GM23338 (cell line): ENCODE results near the gene TRAPPC12. TPM values are rescaled to one million over a fixed set of nuclear protein-coding genes. Genes with fewer than 3 reads are reported as not detected.

Source experiments
- ATAC-seq: fragments of 200-7000 bp; cut with Tn5 transposase; 3 replicates; pipeline ENCODE4 v1.9.1; 2020
- DNase-seq: peaks from one replicate; pipeline ENCODE4 v3.0.0-alpha.2; 2015; ENCODE audit warnings: low spot score
- H2AFZ ChIP-seq: fragments of 200-600 bp; sonication (generic); 2 replicates; pipeline ENCODE4 v1.8.0; 2016; ENCODE audit warnings: antibody characterized with exemption, mild to moderate bottlenecking, moderate library complexity
- H3F3A ChIP-seq: fragments of 200-600 bp; sonication (generic); replicated peaks from 2 replicates; pipeline ENCODE4 v1.8.0; 2017; ENCODE audit warnings: antibody characterized with exemption, mixed run types, low read depth
- H3K27ac ChIP-seq: fragments of 200-600 bp; sonication (generic); 2 replicates; pipeline ENCODE4 v1.6.1; 2016; ENCODE audit warnings: low read depth
- H3K27me3 ChIP-seq: fragments of 200-600 bp; sonication (generic); 2 replicates; pipeline ENCODE4 v1.8.0; 2016; ENCODE audit warnings: mild to moderate bottlenecking, mixed run types, moderate library complexity; ENCODE audit not compliant: insufficient read depth
- H3K36me3 ChIP-seq: fragments of 200-600 bp; sonication (generic); 2 replicates; pipeline ENCODE4 v1.8.0; 2016; ENCODE audit warnings: mild to moderate bottlenecking; ENCODE audit not compliant: insufficient read depth
- H3K4me1 ChIP-seq: fragments of 200-600 bp; sonication (generic); 2 replicates; pipeline ENCODE4 v1.8.0; 2016; ENCODE audit warnings: mild to moderate bottlenecking, moderate library complexity; ENCODE audit not compliant: insufficient read depth
- H3K4me2 ChIP-seq: fragments of 200-600 bp; sonication (generic); 2 replicates; pipeline ENCODE4 v1.7.1; 2017; ENCODE audit warnings: mixed run types
- H3K4me3 ChIP-seq: fragments of 200-600 bp; sonication (generic); 2 replicates; pipeline ENCODE4 v1.6.1; 2016; ENCODE audit warnings: mixed run types
- H3K79me2 ChIP-seq: fragments of 200-600 bp; sonication (generic); replicated peaks from 2 replicates; pipeline ENCODE4 v1.8.0; 2017; ENCODE audit warnings: mild to moderate bottlenecking; ENCODE audit not compliant: insufficient read depth
- H3K9me2 ChIP-seq: fragments of 200-600 bp; sonication (generic); 2 replicates; pipeline ENCODE4 v1.8.0; 2017; ENCODE audit not compliant: insufficient read depth
- H4K20me1 ChIP-seq: fragments of 200-600 bp; sonication (generic); replicated peaks from 2 replicates; pipeline ENCODE4 v1.8.0; 2017; ENCODE audit warnings: mild to moderate bottlenecking; ENCODE audit not compliant: insufficient read depth
- H3K27ac Mint-ChIP-seq: 2 replicates; pipeline ENCODE4 v1.8.0; 2020; ENCODE audit warnings: inconsistent platforms, mild to moderate bottlenecking, moderate library complexity, mixed read lengths
- H3K27me3 Mint-ChIP-seq: 3 replicates; pipeline ENCODE4 v1.8.0; 2022; ENCODE audit warnings: low read depth, mild to moderate bottlenecking, moderate library complexity, mixed read lengths, inconsistent platforms; ENCODE audit not compliant: insufficient read depth, poor library complexity
- H3K36me3 Mint-ChIP-seq: 3 replicates; pipeline ENCODE4 v1.8.0; 2021; ENCODE audit warnings: low read depth, mild to moderate bottlenecking, inconsistent platforms, moderate library complexity, mixed read lengths
- H3K4me1 Mint-ChIP-seq: 3 replicates; pipeline ENCODE4 v1.8.0; 2020; ENCODE audit warnings: mild to moderate bottlenecking, inconsistent platforms, mixed read lengths
- H3K4me3 Mint-ChIP-seq: 3 replicates; pipeline ENCODE4 v1.8.0; 2021; ENCODE audit warnings: moderate library complexity, mild to moderate bottlenecking, inconsistent platforms, mixed read lengths
- H3K9me3 Mint-ChIP-seq: 3 replicates; pipeline ENCODE4 v1.8.0; 2020; ENCODE audit warnings: moderate library complexity, mild to moderate bottlenecking, inconsistent platforms, mixed read lengths
- CREB1 ChIP-seq: fragments of 250-450 bp; sonication (Bioruptor Pico); IDR thresholded peaks from 2 replicates; pipeline ENCODE4 v1.5.0; 2020; ENCODE audit warnings: low read depth, mild to moderate bottlenecking, moderate library complexity
- EZH2 ChIP-seq: fragments of 200-600 bp; sonication (generic); IDR thresholded peaks from one replicate; pipeline ENCODE4 v1.8.0; 2017; ENCODE audit warnings: antibody characterized with exemption, mild to moderate bottlenecking, low read depth; ENCODE audit not compliant: unreplicated experiment
- NANOG ChIP-seq: IDR thresholded peaks from 2 replicates; pipeline ENCODE4 v1.6.1; 2016; ENCODE audit warnings: antibody characterized with exemption, borderline replicate concordance
- STAT1 ChIP-seq: IDR thresholded peaks from one replicate; pipeline ENCODE4 v1.6.1; 2016; ENCODE audit warnings: antibody characterized with exemption; ENCODE audit not compliant: unreplicated experiment
- ZNF114 ChIP-seq: fragments of 250-450 bp; sonication (Bioruptor Pico); IDR thresholded peaks from 2 replicates; pipeline ENCODE4 v1.5.0; 2020; ENCODE audit warnings: mild to moderate bottlenecking, moderate library complexity
- ZNF331 ChIP-seq: fragments of 250-450 bp; sonication (Bioruptor Pico); IDR thresholded peaks from 2 replicates; pipeline ENCODE4 v1.5.0; 2020; ENCODE audit warnings: low read depth, mild to moderate bottlenecking, moderate library complexity
- polyA plus RNA-seq: library from polyadenylated mRNA; unstranded; fragments of >200 nt; fragmentation: Nextera tagmentation; extraction: Ambion mirVana; gene quantifications from 2 replicates; pipeline ENCODE4 v1.2.1, GENCODE V29; 2016
- total RNA-seq: library from RNA; depleted of rRNA; stranded (reverse); fragments of >200 nt; shearing (Covaris generic); gene quantifications from 2 replicates; pipeline ENCODE4 v1.2.3, GENCODE V29; 2014
- TF ChIP-seq, protein P1 (sequence below): IDR thresholded peaks from one replicate; pipeline ENCODE4 v1.6.1; 2018; ENCODE audit warnings: antibody characterized with exemption; ENCODE audit not compliant: unreplicated experiment
- TF ChIP-seq, protein P2 (sequence below): IDR thresholded peaks from 2 replicates; pipeline ENCODE4 v1.6.1; 2016; ENCODE audit warnings: antibody characterized with exemption
- TF ChIP-seq, protein P3 (sequence below), 2 experiments: fragments of 200-600 bp in 1 of 2; sonication (generic) in 1 of 2; conservative IDR thresholded peaks; 2 replicates each; pipeline versions ENCODE4 v1.5.1 to v1.6.1; 2016 to 2017; ENCODE audit warnings: antibody characterized with exemption in 2 of 2, low read depth in 2 of 2, mild to moderate bottlenecking in 2 of 2, moderate library complexity in 1 of 2
- TF ChIP-seq, protein P4 (sequence below): fragments of 250-450 bp; sonication (Bioruptor Pico); IDR thresholded peaks from 2 replicates; pipeline ENCODE4 v1.5.0; 2020; ENCODE audit warnings: mild to moderate bottlenecking, moderate library complexity

Gene TRAPPC12
- total and polyA plus RNA-seq, 2 experiments from 2014 or later, result 48.9 to 57.7 TPM

DNA sequence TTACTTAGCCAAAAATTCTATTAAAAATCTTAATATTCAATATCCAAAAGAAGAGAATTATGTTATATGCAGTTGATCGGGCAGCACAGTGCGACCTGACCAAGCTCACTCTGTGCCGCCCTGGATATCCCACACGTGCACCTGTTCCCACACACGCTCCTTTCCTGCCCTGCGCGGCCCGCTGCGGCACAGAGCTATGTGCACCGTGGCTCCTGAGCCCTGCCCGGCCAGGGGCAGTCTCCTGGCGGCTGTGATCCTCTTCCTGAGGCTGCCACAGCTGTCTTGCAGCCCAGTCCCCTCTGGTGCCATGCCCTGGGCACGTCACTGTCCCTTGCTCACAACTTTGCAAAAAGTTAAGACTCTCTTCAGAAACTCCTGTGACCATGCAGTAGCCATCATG lies 29.3 kb downstream of the TRAPPC12 start (continued):
- TF ChIP-seq STAT1, result no peak
- TF ChIP-seq NANOG, result no peak
- no peak for TF ChIP-seq ZNF331 (CRISPR knock-in tag)
- TF ChIP-seq, protein P1, sequence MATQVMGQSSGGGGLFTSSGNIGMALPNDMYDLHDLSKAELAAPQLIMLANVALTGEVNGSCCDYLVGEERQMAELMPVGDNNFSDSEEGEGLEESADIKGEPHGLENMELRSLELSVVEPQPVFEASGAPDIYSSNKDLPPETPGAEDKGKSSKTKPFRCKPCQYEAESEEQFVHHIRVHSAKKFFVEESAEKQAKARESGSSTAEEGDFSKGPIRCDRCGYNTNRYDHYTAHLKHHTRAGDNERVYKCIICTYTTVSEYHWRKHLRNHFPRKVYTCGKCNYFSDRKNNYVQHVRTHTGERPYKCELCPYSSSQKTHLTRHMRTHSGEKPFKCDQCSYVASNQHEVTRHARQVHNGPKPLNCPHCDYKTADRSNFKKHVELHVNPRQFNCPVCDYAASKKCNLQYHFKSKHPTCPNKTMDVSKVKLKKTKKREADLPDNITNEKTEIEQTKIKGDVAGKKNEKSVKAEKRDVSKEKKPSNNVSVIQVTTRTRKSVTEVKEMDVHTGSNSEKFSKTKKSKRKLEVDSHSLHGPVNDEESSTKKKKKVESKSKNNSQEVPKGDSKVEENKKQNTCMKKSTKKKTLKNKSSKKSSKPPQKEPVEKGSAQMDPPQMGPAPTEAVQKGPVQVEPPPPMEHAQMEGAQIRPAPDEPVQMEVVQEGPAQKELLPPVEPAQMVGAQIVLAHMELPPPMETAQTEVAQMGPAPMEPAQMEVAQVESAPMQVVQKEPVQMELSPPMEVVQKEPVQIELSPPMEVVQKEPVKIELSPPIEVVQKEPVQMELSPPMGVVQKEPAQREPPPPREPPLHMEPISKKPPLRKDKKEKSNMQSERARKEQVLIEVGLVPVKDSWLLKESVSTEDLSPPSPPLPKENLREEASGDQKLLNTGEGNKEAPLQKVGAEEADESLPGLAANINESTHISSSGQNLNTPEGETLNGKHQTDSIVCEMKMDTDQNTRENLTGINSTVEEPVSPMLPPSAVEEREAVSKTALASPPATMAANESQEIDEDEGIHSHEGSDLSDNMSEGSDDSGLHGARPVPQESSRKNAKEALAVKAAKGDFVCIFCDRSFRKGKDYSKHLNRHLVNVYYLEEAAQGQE, result no peak
- TF ChIP-seq, protein P2, sequence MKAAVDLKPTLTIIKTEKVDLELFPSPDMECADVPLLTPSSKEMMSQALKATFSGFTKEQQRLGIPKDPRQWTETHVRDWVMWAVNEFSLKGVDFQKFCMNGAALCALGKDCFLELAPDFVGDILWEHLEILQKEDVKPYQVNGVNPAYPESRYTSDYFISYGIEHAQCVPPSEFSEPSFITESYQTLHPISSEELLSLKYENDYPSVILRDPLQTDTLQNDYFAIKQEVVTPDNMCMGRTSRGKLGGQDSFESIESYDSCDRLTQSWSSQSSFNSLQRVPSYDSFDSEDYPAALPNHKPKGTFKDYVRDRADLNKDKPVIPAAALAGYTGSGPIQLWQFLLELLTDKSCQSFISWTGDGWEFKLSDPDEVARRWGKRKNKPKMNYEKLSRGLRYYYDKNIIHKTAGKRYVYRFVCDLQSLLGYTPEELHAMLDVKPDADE, result no peak
- TF ChIP-seq, protein P3, sequence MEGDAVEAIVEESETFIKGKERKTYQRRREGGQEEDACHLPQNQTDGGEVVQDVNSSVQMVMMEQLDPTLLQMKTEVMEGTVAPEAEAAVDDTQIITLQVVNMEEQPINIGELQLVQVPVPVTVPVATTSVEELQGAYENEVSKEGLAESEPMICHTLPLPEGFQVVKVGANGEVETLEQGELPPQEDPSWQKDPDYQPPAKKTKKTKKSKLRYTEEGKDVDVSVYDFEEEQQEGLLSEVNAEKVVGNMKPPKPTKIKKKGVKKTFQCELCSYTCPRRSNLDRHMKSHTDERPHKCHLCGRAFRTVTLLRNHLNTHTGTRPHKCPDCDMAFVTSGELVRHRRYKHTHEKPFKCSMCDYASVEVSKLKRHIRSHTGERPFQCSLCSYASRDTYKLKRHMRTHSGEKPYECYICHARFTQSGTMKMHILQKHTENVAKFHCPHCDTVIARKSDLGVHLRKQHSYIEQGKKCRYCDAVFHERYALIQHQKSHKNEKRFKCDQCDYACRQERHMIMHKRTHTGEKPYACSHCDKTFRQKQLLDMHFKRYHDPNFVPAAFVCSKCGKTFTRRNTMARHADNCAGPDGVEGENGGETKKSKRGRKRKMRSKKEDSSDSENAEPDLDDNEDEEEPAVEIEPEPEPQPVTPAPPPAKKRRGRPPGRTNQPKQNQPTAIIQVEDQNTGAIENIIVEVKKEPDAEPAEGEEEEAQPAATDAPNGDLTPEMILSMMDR (conservative IDR thresholded peaks at IDR 0.05; ENCODE audit: low read depth in 2 of 2), result no peak
- TF ChIP-seq EZH2, result no peak
- no peak for TF ChIP-seq CREB1 (CRISPR knock-in tag)

DNA sequence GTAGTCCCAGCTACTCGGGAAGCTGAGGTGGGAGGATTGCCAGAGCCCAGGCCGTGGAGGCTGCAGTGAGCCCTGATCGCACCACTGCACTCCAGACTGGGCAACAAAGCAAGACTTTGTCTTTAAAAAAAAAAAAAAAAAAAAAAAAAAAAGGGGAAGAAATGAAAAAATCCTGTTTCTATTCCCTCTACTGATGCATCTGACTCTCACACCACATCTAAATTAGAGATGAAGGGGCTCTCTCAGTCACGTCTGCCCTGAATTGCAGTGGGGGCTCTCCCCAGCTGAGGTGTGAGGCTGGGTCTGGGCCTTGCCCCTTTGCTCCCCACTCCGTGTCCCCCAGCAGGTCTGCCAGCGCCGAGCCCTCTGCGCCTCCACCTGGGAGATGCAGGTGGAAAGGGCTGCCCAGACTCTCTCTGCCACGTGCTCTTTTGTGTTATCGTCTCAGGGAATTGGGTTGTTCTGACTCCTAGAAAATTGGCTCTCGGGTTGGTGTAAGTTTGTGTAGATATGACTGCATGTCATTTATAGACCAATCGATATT lies 30.2 kb downstream of the TRAPPC12 start:
- H3K4me1 Mint-ChIP-seq, result no peaks in the 10 kb centered on the region
- no peak overlapping the region for H2AFZ ChIP-seq
- H3K36me3 Mint-ChIP-seq, result peaks cover 12% of the 10 kb centered on the region
- H3K9me3 Mint-ChIP-seq, result no peaks in the 10 kb centered on the region
- H3K27me3 ChIP-seq, result no peaks in the 10 kb centered on the region
- H3K27me3 Mint-ChIP-seq, result peaks cover 3% of the 10 kb centered on the region
- no peak overlapping the region for H3K4me2 ChIP-seq
- peaks cover 3% of the 10 kb centered on the region; the same call in 1 of the 2 replicates for H3K36me3 ChIP-seq
- H4K20me1 ChIP-seq, result peaks cover 8% of the 10 kb centered on the region
- no peak overlapping the region for H3K4me3 Mint-ChIP-seq
- H3K27ac Mint-ChIP-seq, result no peak overlapping the region
- no peaks in the 10 kb centered on the region for H3F3A ChIP-seq
- H3K4me3 ChIP-seq, result no peak overlapping the region
- DNase-seq (no peak), ATAC-seq (no peak)
- H3K27ac ChIP-seq, result no peak overlapping the region
- H3K4me1 ChIP-seq, result no peaks in the 10 kb centered on the region
- H3K9me2 ChIP-seq, result no peaks in the 10 kb centered on the region
- no peaks in the 10 kb centered on the region for H3K79me2 ChIP-seq
- no peak for TF ChIP-seq EZH2
- no peak for TF ChIP-seq CREB1 (CRISPR knock-in tag)
- TF ChIP-seq, protein P4, sequence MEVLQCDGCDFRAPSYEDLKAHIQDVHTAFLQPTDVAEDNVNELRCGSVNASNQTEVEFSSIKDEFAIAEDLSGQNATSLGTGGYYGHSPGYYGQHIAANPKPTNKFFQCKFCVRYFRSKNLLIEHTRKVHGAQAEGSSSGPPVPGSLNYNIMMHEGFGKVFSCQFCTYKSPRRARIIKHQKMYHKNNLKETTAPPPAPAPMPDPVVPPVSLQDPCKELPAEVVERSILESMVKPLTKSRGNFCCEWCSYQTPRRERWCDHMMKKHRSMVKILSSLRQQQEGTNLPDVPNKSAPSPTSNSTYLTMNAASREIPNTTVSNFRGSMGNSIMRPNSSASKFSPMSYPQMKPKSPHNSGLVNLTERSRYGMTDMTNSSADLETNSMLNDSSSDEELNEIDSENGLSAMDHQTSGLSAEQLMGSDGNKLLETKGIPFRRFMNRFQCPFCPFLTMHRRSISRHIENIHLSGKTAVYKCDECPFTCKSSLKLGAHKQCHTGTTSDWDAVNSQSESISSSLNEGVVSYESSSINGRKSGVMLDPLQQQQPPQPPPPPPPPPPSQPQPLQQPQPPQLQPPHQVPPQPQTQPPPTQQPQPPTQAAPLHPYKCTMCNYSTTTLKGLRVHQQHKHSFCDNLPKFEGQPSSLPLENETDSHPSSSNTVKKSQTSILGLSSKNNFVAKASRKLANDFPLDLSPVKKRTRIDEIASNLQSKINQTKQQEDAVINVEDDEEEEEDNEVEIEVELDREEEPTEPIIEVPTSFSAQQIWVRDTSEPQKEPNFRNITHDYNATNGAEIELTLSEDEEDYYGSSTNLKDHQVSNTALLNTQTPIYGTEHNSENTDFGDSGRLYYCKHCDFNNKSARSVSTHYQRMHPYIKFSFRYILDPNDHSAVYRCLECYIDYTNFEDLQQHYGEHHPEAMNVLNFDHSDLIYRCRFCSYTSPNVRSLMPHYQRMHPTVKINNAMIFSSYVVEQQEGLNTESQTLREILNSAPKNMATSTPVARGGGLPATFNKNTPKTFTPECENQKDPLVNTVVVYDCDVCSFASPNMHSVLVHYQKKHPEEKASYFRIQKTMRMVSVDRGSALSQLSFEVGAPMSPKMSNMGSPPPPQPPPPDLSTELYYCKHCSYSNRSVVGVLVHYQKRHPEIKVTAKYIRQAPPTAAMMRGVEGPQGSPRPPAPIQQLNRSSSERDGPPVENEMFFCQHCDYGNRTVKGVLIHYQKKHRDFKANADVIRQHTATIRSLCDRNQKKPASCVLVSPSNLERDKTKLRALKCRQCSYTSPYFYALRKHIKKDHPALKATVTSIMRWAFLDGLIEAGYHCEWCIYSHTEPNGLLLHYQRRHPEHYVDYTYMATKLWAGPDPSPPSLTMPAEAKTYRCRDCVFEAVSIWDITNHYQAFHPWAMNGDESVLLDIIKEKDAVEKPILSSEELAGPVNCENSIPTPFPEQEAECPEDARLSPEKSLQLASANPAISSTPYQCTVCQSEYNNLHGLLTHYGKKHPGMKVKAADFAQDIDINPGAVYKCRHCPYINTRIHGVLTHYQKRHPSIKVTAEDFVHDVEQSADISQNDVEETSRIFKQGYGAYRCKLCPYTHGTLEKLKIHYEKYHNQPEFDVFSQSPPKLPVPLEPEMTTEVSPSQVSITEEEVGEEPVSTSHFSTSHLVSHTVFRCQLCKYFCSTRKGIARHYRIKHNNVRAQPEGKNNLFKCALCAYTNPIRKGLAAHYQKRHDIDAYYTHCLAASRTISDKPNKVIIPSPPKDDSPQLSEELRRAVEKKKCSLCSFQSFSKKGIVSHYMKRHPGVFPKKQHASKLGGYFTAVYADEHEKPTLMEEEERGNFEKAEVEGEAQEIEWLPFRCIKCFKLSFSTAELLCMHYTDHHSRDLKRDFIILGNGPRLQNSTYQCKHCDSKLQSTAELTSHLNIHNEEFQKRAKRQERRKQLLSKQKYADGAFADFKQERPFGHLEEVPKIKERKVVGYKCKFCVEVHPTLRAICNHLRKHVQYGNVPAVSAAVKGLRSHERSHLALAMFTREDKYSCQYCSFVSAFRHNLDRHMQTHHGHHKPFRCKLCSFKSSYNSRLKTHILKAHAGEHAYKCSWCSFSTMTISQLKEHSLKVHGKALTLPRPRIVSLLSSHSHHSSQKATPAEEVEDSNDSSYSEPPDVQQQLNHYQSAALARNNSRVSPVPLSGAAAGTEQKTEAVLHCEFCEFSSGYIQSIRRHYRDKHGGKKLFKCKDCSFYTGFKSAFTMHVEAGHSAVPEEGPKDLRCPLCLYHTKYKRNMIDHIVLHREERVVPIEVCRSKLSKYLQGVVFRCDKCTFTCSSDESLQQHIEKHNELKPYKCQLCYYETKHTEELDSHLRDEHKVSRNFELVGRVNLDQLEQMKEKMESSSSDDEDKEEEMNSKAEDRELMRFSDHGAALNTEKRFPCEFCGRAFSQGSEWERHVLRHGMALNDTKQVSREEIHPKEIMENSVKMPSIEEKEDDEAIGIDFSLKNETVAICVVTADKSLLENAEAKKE, result no peak
- TF ChIP-seq STAT1, result no peak
- no peak for TF ChIP-seq ZNF114 (CRISPR knock-in tag)
- TF ChIP-seq, protein P2, result no peak
